T1000 (cell line): ENCODE results near the gene TAF8.

Experiments
- DNase-seq: peaks from one replicate; lab custom pipeline; 2025; ENCODE audit warnings: mixed read lengths; lab: John Stamatoyannopoulos, UW

The TAF8 gene

GRCh38 chr6:42125663-42126062, 75.3 kb downstream of the TAF8 start:
- DNase-seq = no peak

- no peak for DNase-seq
Measured at GRCh38 chr6:42128460-42129359, 78.4 kb downstream of the TAF8 start.

GRCh38 chr6:42129360-42129676, 79.0 kb downstream of the TAF8 start:
- DNase-seq = no peak

GRCh38 chr6:42131531-42131930, 81.2 kb downstream of the TAF8 start:
- no peak for DNase-seq

GRCh38 chr6:42133926-42134325, 83.6 kb downstream of the TAF8 start:
- DNase-seq = no peak

GRCh38 chr6:42135161-42135560, 84.8 kb downstream of the TAF8 start:
- no peak for DNase-seq

GRCh38 chr6:42135722-42136121, 85.4 kb downstream of the TAF8 start:
- no peak for DNase-seq

- peak; percentile 49 for DNase-seq
Measured at GRCh38 chr6:42136508-42137193, 86.3 kb downstream of the TAF8 start.
